Liver (tissue), 9 donors: ENCODE data around the gene LRRK1. TPM values are rescaled to one million over a fixed set of nuclear protein-coding genes. Genes with fewer than 3 reads are reported as not detected.

Experiments used
- DNase-seq: peaks from one replicate; pipeline ENCODE4 v3.0.0-alpha.2; 2017; ENCODE audit warnings: low spot score
- H3K27ac ChIP-seq, 2 donors: one replicate each; pipeline ENCODE4 v1.7.0; 2013; ENCODE audit warnings: inconsistent platforms in 2 of 2, low read length in 2 of 2, control low read depth in 1 of 2, low read depth in 1 of 2, mild to moderate bottlenecking in 1 of 2
- H3K27me3 ChIP-seq, 4 donors: one replicate each; pipeline versions ENCODE4 v1.6.1 to v1.7.0; 2013; ENCODE audit warnings: low read length in 3 of 4, inconsistent platforms in 1 of 4, mild to moderate bottlenecking in 1 of 4, moderate library complexity in 1 of 4; ENCODE audit not compliant: control insufficient read depth in 4 of 4, insufficient read depth in 4 of 4
- H3K36me3 ChIP-seq, 4 donors: one replicate each; pipeline versions ENCODE4 v1.6.1 to v1.7.0; 2013; ENCODE audit warnings: low read length in 3 of 4, mild to moderate bottlenecking in 3 of 4, low read depth in 1 of 4, moderate library complexity in 1 of 4; ENCODE audit not compliant: control insufficient read depth in 4 of 4, insufficient read depth in 3 of 4
- H3K4me1 ChIP-seq, 4 donors: one replicate each; pipeline versions ENCODE4 v1.6.1 to v1.7.0; 2013; ENCODE audit warnings: low read length in 3 of 4, mild to moderate bottlenecking in 3 of 4, moderate library complexity in 1 of 4; ENCODE audit not compliant: control insufficient read depth in 4 of 4, insufficient read depth in 4 of 4
- H3K4me3 ChIP-seq, 3 donors: one replicate each; pipeline versions ENCODE4 v1.6.1 to v1.7.0; 2013; ENCODE audit warnings: low read length in 3 of 3, control low read depth in 1 of 3, low read depth in 1 of 3, mild to moderate bottlenecking in 1 of 3
- H3K9ac ChIP-seq, 2 donors: one replicate each; pipeline ENCODE4 v1.7.0; 2013; ENCODE audit warnings: low read length in 2 of 2, mild to moderate bottlenecking in 2 of 2, moderate library complexity in 2 of 2, control low read depth in 1 of 2, low read depth in 1 of 2
- H3K9me3 ChIP-seq, 4 donors: one replicate each; pipeline versions ENCODE4 v1.6.1 to v1.7.0; 2013; ENCODE audit warnings: low read length in 3 of 4; ENCODE audit not compliant: control insufficient read depth in 4 of 4
- EGR1 ChIP-seq, 2 donors: IDR thresholded peaks; 2 replicates each; pipeline ENCODE4 v1.6.1; 2016 to 2018; ENCODE audit warnings: antibody characterized with exemption in 2 of 2, low read depth in 2 of 2
- FOXA1 ChIP-seq: IDR thresholded peaks from 2 replicates; pipeline ENCODE4 v1.6.1; 2016; ENCODE audit warnings: antibody characterized with exemption
- GABPA ChIP-seq, 2 donors: IDR thresholded peaks in 1 of 2; conservative IDR thresholded peaks in 1 of 2; 2 replicates each; pipeline ENCODE4 v1.6.1; 2016; ENCODE audit warnings: antibody characterized with exemption in 2 of 2, mild to moderate bottlenecking in 1 of 2, moderate library complexity in 1 of 2
- HNF4A ChIP-seq, 2 donors: conservative IDR thresholded peaks; 2 replicates each; pipeline ENCODE4 v1.6.1; 2016; ENCODE audit warnings: antibody characterized with exemption in 2 of 2, mild to moderate bottlenecking in 2 of 2
- HNF4G ChIP-seq: IDR thresholded peaks from 2 replicates; pipeline ENCODE4 v1.6.1; 2016; ENCODE audit warnings: antibody characterized with exemption
- NR2F2 ChIP-seq: IDR thresholded peaks from 2 replicates; pipeline ENCODE4 v1.6.1; 2016; ENCODE audit warnings: antibody characterized with exemption
- RAD21 ChIP-seq, 2 donors: IDR thresholded peaks; 2 replicates each; pipeline ENCODE4 v1.6.1; 2016; ENCODE audit warnings: antibody characterized with exemption in 2 of 2, mild to moderate bottlenecking in 2 of 2
- REST ChIP-seq: IDR thresholded peaks from 2 replicates; pipeline ENCODE4 v1.6.1; 2016; ENCODE audit warnings: antibody characterized with exemption, mild to moderate bottlenecking
- SP1 ChIP-seq: IDR thresholded peaks from 2 replicates; pipeline ENCODE4 v1.6.1; 2018; ENCODE audit warnings: antibody characterized with exemption, mild to moderate bottlenecking
- TAF1 ChIP-seq: conservative IDR thresholded peaks from 2 replicates; pipeline ENCODE4 v1.6.1; 2016; ENCODE audit warnings: antibody characterized with exemption, mild to moderate bottlenecking
- YY1 ChIP-seq: IDR thresholded peaks from 2 replicates; pipeline ENCODE4 v1.6.1; 2016; ENCODE audit warnings: antibody characterized with exemption, mild to moderate bottlenecking
- ZBTB33 ChIP-seq: IDR thresholded peaks from 2 replicates; pipeline ENCODE4 v1.6.1; 2016; ENCODE audit warnings: antibody characterized with exemption
- WGBS: extraction: QIAGEN DNeasy Blood & Tissue Kit; methylation state at CpG from one replicate; pipeline ENCODE4 v1.1.7; 2013; 5-methylcytosine and 5-hydroxymethylcytosine counted together
- polyA plus RNA-seq, 2 donors: library from polyadenylated mRNA; stranded (reverse) in 1 of 2; unstranded in 1 of 2; fragments of 200-250 nt in 1 of 2; fragments of >200 nt in 1 of 2; fragmentation: Nextera tagmentation in 1 of 2; extraction: Ambion mirVana in 1 of 2; gene quantifications; one replicate each; pipeline versions ENCODE4 v1.2.1 to v1.2.3, GENCODE V29; 2013 to 2015
- total RNA-seq, 2 donors: library from RNA; depleted of rRNA; stranded (reverse); fragments of >200 nt; gene quantifications; one replicate each; pipeline ENCODE4 v1.2.3, GENCODE V29; 2014
- TF ChIP-seq, protein P1 (sequence below): IDR thresholded peaks from 2 replicates; pipeline ENCODE4 v1.6.1; 2016; ENCODE audit warnings: antibody characterized with exemption
- TF ChIP-seq, protein P2 (sequence below): fragments of 150-350 bp; IDR thresholded peaks from 2 replicates; pipeline ENCODE4 v1.5.1; 2017; ENCODE audit warnings: improper control_type of control experiment, low read depth, low read length; ENCODE audit not compliant: missing input control
- donor health status: healthy.
- donor health status: healthy.
- donor health status: healthy.
- donor health status: healthy.
- donor health status: healthy.

LRRK1 gene
- total and polyA plus RNA-seq, 4 donors = 1.2 to 4.4 (median 2.7) TPM

DNA sequence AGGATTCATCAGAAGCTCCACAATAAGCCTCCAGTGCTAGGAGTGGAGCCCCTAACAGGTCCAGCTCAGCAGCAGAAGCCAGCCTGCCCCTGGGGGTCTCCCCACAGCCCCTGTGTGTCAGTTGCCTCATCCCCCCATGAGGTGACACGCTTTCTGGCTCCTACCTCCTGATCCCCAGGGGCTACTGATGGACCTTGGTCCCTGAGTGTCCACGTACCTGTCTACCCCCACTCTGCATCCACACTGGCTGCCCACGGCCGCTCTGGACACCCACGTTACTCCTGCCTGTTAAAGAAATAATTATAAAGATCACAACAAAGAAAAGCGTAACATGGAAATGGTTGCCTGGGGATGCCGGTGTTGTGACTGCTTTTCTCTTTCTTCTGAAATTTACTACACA is 189.6 kb downstream of the LRRK1 start:
- Histone ChIP-seq H3K36me3 (no peaks in the 10 kb centered on the region), H3K4me3 (no peak overlapping the region), H3K9me3 (no peaks in the 10 kb centered on the region), H3K27me3 (no peaks in the 10 kb centered on the region), H3K9ac (no peak overlapping the region), H3K27ac (no peak overlapping the region), H3K4me1 (no peaks in the 10 kb centered on the region)
- DNase-seq = no peak
- TF ChIP-seq, protein P1, sequence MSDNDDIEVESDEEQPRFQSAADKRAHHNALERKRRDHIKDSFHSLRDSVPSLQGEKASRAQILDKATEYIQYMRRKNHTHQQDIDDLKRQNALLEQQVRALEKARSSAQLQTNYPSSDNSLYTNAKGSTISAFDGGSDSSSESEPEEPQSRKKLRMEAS = no peak
- TF ChIP-seq NR2F2 (no peak), SP1 (no peak), RAD21 (IDR thresholded peaks at IDR 0.05) (no peak), GABPA (IDR thresholded peaks at IDR 0.05 in 1 of 2, conservative IDR thresholded peaks at IDR 0.05 in 1 of 2) (no peak), REST (no peak), TAF1 (no peak)
- WGBS = 95% methylated on average over 7 of the region's 7 CpGs

DNA sequence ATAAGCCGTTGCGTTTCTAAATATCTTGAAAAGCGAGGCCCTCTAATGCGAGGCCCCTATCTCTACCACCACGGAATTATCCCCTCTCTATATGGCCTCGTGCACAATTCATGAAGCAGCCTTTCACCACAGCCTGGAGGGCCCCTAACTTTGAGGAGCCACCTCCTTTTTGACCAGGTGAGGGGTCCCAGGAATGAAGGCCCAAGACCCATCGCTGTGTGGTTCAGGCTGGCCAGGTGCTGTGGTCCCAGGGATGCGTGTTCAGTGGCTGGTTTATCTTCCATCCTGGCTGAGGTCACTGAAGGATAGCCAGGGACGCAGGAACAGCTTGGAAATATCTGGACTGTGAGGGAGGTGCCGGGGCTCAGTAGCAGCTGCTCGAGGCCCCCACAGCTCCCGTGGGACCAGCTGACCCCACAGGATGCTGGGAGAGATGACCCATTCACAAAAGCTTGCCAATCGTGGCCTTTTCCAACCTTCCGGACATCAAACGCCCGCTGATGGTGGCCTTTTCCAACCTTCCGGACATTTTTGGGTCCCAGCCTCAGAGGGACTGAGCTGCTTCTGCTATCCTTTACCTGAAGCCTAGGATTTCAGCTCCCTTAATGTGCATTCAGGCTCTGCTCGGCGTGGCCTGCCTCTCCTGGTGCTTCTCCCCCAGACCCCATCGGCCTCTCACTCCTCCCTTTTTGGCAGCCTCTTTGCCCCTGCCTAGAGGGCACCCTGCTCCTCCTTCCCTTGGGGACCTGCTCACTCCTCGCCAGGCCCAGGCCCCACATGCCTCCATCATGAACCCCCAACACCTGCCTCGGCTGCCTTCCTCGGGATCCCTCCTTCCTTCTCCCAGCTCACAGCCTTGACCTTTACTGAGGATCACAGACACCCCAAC is 191.8 kb downstream of the LRRK1 start:
- no peaks in the 10 kb centered on the region for H3K27me3 ChIP-seq
- no peak overlapping the region for H3K9ac ChIP-seq
- WGBS = 88% methylated on average over 22 of the region's 23 CpGs
- no peaks in the 10 kb centered on the region for H3K4me1 ChIP-seq
- no peak overlapping the region for H3K4me3 ChIP-seq
- no peaks in the 10 kb centered on the region for H3K9me3 ChIP-seq
- H3K36me3 ChIP-seq = no peaks in the 10 kb centered on the region
- no peak for DNase-seq
- no peak for TF ChIP-seq FOXA1
- no peak overlapping the region for H3K27ac ChIP-seq

GRCh38 chr15:101111570-101112262 is 192.6 kb downstream of the LRRK1 start:
- H3K4me3 ChIP-seq = no peak overlapping the region
- TF ChIP-seq GABPA (IDR thresholded peaks at IDR 0.05 in 1 of 2, conservative IDR thresholded peaks at IDR 0.05 in 1 of 2) = no peak
- TF ChIP-seq HNF4A (conservative IDR thresholded peaks at IDR 0.05) = no peak
- TF ChIP-seq ZBTB33 = no peak
- no peak for TF ChIP-seq NR2F2
- no peak for TF ChIP-seq HNF4G
- no peak for TF ChIP-seq EGR1 (IDR thresholded peaks at IDR 0.05; ENCODE audit: low read depth in 2 of 2)
- no peak for TF ChIP-seq RAD21 (IDR thresholded peaks at IDR 0.05)
- TF ChIP-seq REST = no peak
- no peak for TF ChIP-seq SP1
- no peak for TF ChIP-seq YY1
- TF ChIP-seq, protein P2, sequence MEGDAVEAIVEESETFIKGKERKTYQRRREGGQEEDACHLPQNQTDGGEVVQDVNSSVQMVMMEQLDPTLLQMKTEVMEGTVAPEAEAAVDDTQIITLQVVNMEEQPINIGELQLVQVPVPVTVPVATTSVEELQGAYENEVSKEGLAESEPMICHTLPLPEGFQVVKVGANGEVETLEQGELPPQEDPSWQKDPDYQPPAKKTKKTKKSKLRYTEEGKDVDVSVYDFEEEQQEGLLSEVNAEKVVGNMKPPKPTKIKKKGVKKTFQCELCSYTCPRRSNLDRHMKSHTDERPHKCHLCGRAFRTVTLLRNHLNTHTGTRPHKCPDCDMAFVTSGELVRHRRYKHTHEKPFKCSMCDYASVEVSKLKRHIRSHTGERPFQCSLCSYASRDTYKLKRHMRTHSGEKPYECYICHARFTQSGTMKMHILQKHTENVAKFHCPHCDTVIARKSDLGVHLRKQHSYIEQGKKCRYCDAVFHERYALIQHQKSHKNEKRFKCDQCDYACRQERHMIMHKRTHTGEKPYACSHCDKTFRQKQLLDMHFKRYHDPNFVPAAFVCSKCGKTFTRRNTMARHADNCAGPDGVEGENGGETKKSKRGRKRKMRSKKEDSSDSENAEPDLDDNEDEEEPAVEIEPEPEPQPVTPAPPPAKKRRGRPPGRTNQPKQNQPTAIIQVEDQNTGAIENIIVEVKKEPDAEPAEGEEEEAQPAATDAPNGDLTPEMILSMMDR = no peak

More at GRCh38 chr15:101111570-101112262, 192.6 kb downstream of the LRRK1 start:
- Histone ChIP-seq H3K36me3 (no peaks in the 10 kb centered on the region), H3K9ac (no peak overlapping the region), H3K9me3 (no peaks in the 10 kb centered on the region), H3K4me1 (no peaks in the 10 kb centered on the region), H3K27me3 (no peaks in the 10 kb centered on the region), H3K27ac (no peak overlapping the region)
- WGBS = 86% methylated on average over 16 of the region's 16 CpGs
- no peak for DNase-seq
